ENCODE results near the gene MXRA8. TPM values are rescaled to one million over a fixed set of nuclear protein-coding genes. Genes with fewer than 3 reads are reported as not detected.
A peak's percentile ranks its signal among the peaks of the same experiment; 100 is the strongest.

The MXRA8 gene
- total RNA-seq, 2 experiments from 2014 or later, result 0.92 to 0.98 TPM

DNA sequence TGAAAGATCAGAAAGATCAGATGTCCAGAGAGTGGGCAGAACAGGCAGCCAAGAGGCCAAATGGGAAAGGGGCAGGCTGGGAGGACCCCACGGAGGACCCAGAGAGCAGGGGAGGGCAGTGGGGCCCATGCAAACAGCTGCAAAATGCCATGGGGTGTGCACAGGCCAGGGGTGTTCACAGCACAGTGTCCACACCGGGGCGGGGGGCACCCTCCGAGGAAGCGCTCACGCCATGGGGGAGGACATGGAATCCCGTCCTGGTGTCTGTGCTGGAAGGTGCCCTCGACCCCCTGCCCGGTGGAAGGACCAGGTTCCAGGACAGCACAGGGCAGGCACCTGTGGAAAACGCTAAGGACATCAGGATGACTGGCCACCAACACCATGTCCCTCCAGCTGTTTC lies 35.4 kb downstream of the MXRA8 start:
- TF ChIP-seq, protein P1, sequence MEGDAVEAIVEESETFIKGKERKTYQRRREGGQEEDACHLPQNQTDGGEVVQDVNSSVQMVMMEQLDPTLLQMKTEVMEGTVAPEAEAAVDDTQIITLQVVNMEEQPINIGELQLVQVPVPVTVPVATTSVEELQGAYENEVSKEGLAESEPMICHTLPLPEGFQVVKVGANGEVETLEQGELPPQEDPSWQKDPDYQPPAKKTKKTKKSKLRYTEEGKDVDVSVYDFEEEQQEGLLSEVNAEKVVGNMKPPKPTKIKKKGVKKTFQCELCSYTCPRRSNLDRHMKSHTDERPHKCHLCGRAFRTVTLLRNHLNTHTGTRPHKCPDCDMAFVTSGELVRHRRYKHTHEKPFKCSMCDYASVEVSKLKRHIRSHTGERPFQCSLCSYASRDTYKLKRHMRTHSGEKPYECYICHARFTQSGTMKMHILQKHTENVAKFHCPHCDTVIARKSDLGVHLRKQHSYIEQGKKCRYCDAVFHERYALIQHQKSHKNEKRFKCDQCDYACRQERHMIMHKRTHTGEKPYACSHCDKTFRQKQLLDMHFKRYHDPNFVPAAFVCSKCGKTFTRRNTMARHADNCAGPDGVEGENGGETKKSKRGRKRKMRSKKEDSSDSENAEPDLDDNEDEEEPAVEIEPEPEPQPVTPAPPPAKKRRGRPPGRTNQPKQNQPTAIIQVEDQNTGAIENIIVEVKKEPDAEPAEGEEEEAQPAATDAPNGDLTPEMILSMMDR (IDR thresholded peaks at IDR 0.05), result no peak
- peak overlapping the region; percentile 93 for H3K4me3 Mint-ChIP-seq
- CTCF ChIA-PET, result no interaction called here
- H3K36me3 Mint-ChIP-seq (ENCODE audit: low read depth), result peaks cover 12% of the 10 kb centered on the region
- H3K9me3 Mint-ChIP-seq, result no peaks in the 10 kb centered on the region
- POLR2A ChIA-PET, result interaction anchor here (0.6 to 1.2 kb wide), 4 partner anchors 9 to 262 kb away, joined by 3 to 5 read pairs (median 3); no protein-coding TSS in a partner anchor
- peak overlapping the region; percentile 91 for H3K27ac Mint-ChIP-seq
- peaks cover 30% of the 10 kb centered on the region for H3K4me1 Mint-ChIP-seq (ENCODE audit: low read depth)
- DNase-seq (no peak), ATAC-seq (no peak)
- no peaks in the 10 kb centered on the region for H3K27me3 Mint-ChIP-seq
- intact Hi-C loops (cut with micrococcal nuclease), result no loop called here

DNA sequence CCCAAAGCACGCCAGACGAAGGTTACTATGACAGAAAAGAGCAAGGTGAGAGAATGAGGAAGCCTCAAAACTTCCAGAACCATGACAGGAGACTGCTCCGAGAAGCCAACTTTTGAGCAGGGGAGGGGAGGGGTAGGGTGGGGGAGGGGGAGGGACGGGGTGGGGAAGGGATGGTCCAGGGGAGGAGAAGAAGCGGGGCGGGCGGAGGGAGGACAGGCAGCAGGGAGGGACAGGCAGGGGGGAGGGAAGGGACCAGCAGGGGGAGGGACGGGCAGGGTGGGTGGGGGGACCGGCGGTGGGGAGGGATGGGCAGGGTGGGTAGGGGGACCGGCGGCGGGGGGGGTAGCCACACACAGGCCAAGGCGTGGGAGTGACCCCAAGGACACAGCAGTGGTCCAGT lies 35.9 kb downstream of the MXRA8 start:
- Mint-ChIP-seq H3K4me3 (peak overlapping the region; percentile 93), H3K36me3 (ENCODE audit: low read depth) (peaks cover 12% of the 10 kb centered on the region), H3K27ac (peak overlapping the region; percentile 63), H3K9me3 (no peaks in the 10 kb centered on the region), H3K4me1 (ENCODE audit: low read depth) (peaks cover 30% of the 10 kb centered on the region), H3K27me3 (no peaks in the 10 kb centered on the region)
- ATAC-seq, result no peak
- no peak for DNase-seq
- CTCF ChIA-PET, result no interaction called here
- POLR2A ChIA-PET, result interaction anchor here (1.0 kb wide), 1 partner anchor 9 kb away, joined by 5 read pairs; no protein-coding TSS in a partner anchor
- TF ChIP-seq, protein P1 (IDR thresholded peaks at IDR 0.05), result no peak
- intact Hi-C loops (cut with micrococcal nuclease), result no loop called here

DNA sequence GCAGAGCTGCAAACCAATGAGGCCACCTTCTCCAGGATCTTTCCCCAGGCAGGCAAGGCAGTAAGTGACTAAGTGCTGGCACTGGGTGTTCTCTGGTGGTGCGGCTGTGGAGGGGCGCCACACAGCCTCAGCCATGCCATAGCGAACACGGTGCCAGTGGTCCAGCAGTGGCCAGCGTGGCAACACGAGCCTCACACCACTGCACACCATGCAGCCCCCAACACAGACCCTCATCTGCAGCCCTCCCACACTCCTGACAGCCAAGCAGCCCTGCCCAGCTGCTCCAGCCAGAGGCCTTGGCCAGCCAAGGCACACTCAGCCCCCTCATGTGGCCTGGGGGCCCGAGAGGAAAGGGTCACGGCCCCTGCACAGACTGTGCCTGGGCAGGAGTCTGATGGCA lies 36.9 kb downstream of the MXRA8 start:
- Mint-ChIP-seq H3K4me1 (ENCODE audit: low read depth) (peaks cover 30% of the 10 kb centered on the region), H3K4me3 (no peak overlapping the region), H3K9me3 (no peaks in the 10 kb centered on the region), H3K27ac (no peak overlapping the region), H3K36me3 (ENCODE audit: low read depth) (peaks cover 14% of the 10 kb centered on the region), H3K27me3 (no peaks in the 10 kb centered on the region)
- DNase-seq (no peak), ATAC-seq (no peak)
- ChIA-PET CTCF (no interaction called here), POLR2A (interaction anchor here (3.2 kb wide), 1 partner anchor 12 kb away, joined by 9 read pairs; no protein-coding TSS in a partner anchor)
- TF ChIP-seq, protein P1 (IDR thresholded peaks at IDR 0.05), result no peak
- intact Hi-C loops (cut with micrococcal nuclease), result no loop called here

DNA sequence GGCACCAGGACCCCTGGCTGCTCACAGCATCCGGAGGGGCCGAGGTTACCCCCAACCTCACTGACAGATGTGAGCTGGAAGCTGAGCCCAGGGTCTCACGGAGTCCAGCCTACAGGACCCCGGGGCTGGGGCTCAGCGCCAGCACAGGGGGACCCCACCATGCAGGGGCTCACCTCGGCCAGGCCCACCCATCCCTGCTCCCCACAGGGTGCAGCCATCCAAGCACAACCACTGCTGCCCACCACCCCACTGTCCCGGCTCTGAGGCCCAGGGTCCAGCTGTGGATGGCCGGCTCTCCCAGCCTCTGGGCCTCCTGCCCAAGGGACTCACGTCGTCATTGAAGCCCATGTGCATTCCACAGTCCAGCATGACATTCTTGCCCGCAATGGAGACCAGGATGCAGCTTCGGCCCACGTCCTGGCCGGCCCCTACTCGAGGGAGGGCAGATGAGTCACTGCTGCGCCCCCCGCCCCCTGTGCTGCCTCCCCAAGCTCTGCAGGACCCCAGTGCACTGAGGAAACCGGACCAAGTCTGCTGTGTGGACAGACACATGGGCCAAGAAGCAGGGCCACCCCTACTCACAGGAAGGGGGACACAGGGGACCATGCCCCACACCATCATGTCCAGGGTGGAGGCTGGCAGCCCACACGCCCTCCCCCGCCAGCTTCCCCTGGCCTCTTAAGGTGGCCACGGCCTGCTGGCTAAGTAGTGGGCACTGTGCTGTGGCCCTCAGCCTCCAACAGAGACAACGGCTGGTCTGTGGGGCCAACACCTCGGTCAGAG lies 37.5 kb downstream of the MXRA8 start:
- DNase-seq, result no peak
- Mint-ChIP-seq H3K27ac (no peak overlapping the region), H3K4me3 (no peak overlapping the region), H3K4me1 (ENCODE audit: low read depth) (peaks cover 25% of the 10 kb centered on the region), H3K27me3 (no peaks in the 10 kb centered on the region), H3K9me3 (no peaks in the 10 kb centered on the region), H3K36me3 (ENCODE audit: low read depth) (peaks cover 16% of the 10 kb centered on the region)
- TF ChIP-seq, protein P1 (IDR thresholded peaks at IDR 0.05), result no peak
- POLR2A ChIA-PET, result interaction anchor here (3.2 kb wide), 1 partner anchor 11 kb away, joined by 9 read pairs; no protein-coding TSS in a partner anchor
- ATAC-seq, result no peak
- intact Hi-C loops (cut with micrococcal nuclease), result no loop called here
- CTCF ChIA-PET, result no interaction called here

DNA sequence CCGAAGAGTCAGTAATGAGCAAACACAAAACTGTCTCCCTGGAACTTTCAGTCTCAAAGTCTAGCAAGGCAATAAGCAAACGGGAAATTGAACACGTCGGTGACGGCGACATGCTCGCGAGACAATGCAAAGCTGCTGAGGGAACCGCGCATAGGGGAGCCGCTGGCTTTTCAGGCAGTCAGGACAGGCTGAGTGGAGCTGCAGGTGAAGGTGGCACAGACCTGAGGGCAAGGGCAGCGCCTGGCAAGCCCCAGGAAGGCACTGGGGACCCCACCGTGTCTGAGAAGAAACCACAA lies 38.8 kb downstream of the MXRA8 start:
- intact Hi-C loops (cut with micrococcal nuclease), result no loop called here
- Mint-ChIP-seq H3K4me3 (no peak overlapping the region), H3K36me3 (ENCODE audit: low read depth) (peaks cover 23% of the 10 kb centered on the region), H3K9me3 (no peaks in the 10 kb centered on the region), H3K27me3 (no peaks in the 10 kb centered on the region), H3K4me1 (ENCODE audit: low read depth) (peaks cover 24% of the 10 kb centered on the region), H3K27ac (no peak overlapping the region)
- POLR2A ChIA-PET, result interaction anchor here (3.2 kb wide), 1 partner anchor 10 kb away, joined by 9 read pairs; no protein-coding TSS in a partner anchor
- DNase-seq (no peak), ATAC-seq (no peak)
- TF ChIP-seq, protein P1 (IDR thresholded peaks at IDR 0.05), result no peak
- CTCF ChIA-PET, result no interaction called here
